Measurements from ENCODE around the gene BBS4.
"Not testable (repeated sequence)": the region's sequence is repeated elsewhere in the genome, so short reads cannot be mapped to it uniquely, and the experiment has no call there.

BBS4 gene, protein sequence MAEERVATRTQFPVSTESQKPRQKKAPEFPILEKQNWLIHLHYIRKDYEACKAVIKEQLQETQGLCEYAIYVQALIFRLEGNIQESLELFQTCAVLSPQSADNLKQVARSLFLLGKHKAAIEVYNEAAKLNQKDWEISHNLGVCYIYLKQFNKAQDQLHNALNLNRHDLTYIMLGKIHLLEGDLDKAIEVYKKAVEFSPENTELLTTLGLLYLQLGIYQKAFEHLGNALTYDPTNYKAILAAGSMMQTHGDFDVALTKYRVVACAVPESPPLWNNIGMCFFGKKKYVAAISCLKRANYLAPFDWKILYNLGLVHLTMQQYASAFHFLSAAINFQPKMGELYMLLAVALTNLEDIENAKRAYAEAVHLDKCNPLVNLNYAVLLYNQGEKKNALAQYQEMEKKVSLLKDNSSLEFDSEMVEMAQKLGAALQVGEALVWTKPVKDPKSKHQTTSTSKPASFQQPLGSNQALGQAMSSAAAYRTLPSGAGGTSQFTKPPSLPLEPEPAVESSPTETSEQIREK

DNA sequence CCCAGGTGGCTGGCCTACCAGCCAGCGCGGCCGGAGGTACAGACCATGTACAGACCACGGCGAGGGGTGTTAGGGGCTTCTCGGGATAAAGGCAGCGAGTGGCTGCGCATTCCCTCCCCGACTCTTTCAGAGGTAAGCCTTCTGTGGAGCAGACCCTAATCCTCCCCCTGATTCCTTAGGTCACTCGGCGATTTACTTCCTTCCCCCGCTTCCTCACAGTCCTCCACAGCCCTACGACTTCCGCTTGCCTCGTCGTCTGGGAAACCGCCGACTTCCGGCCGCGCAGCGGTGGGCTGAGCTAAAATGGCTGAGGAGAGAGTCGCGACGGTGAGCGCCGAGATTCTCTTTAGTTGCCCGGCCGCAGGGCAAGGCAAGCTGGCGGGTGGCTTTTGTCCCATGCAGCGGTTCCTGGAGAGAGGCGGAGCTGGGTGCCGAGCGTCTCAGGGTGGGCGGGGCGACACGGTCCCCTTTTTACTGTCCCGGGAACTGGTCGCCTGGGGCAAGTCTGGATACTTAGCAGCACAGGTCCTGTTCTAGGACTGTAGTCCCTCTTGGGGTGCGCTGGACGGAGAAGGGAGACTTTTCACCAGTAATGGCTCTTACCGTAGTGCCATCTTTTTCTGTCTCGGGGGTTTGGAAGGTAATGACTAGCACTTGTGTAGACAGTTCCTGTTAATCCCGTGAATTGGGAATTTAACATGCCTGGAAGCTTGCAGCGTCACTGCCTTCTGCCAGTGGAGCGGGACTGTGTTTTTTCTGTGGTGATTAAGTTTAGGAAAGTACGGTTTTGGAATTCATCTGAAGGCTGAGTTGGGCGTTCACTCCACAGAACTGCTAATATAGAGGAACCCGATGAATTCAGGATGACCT is at the start of gene BBS4, which contains the start of gene HIGD2B:
TSS of gene BBS4 (plus strand) at position 283 of the 870 bp plus-strand sequence. CDS start at position 304, 21 bp downstream.
TSS of gene HIGD2B (minus strand) at position 258 of the 870 bp plus-strand sequence. CDS start 9,808 bp downstream, outside the sequence.
- Histone ChIP-seq H3K9me3 (no peaks in the 10 kb centered on the region), H3K27me3 (no peaks in the 10 kb centered on the region), H3K27ac (peak within 1 kb of the TSS; percentile 82), H3K36me3 (no peaks in the 10 kb centered on the region), H3K4me3 (ENCODE audit: low read depth in 1 of 2, low read length in 1 of 2) (peak within 1 kb of the TSS; percentile 79 to 89), H3K4me1 (ENCODE audit: control insufficient read depth in 1 of 2, insufficient read depth in 1 of 2, low read depth in 1 of 2, low read length in 1 of 2) (peaks cover 13 to 15% of the 10 kb centered on the region in 2 experiments)
- TF ChIP-seq, protein P1, sequence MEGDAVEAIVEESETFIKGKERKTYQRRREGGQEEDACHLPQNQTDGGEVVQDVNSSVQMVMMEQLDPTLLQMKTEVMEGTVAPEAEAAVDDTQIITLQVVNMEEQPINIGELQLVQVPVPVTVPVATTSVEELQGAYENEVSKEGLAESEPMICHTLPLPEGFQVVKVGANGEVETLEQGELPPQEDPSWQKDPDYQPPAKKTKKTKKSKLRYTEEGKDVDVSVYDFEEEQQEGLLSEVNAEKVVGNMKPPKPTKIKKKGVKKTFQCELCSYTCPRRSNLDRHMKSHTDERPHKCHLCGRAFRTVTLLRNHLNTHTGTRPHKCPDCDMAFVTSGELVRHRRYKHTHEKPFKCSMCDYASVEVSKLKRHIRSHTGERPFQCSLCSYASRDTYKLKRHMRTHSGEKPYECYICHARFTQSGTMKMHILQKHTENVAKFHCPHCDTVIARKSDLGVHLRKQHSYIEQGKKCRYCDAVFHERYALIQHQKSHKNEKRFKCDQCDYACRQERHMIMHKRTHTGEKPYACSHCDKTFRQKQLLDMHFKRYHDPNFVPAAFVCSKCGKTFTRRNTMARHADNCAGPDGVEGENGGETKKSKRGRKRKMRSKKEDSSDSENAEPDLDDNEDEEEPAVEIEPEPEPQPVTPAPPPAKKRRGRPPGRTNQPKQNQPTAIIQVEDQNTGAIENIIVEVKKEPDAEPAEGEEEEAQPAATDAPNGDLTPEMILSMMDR (IDR thresholded peaks at IDR 0.05): peak; percentile 4

DNA sequence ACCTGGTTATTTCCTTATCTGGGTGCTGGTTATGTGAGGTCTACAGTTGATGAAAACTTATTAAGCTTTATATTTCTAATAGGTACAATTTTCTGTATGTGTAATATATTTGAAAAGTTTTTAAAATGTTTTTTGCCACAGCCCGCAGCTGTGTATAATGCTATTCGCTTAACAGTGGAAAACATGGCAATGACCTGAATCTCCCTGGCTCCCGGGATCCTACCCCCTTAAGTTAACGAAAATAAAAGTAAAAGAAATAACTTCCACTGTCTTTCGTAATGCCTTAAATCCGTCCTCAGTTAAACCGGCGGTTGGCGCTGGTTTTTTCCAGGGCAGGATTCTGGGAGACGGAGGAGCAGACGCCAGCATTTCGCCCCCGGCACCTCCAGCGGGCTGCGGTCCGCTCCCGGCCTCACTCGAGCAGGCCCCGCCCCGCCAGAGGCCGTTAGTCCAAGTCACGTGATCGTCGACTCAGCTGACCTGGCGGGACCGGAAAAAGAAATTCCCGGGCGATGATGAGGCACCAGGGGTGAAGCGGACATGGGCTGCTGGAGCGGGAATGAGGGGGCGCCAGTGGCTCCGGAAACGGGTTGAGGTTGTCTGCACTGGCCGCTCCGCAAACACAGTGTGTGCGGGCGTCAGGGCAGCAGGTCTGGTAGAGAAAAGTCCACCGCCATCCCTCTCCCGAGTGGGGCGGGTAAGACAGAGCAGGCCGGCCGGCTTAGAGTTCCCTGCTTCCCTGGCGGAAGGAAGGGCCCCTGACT is 49.3 kb upstream of the BBS4 start:
- H3K4me3 ChIP-seq (ENCODE audit: low read depth in 1 of 2, low read length in 1 of 2): peak overlapping the region in 1 of 2 experiments; percentile 38
- not testable (repeated sequence) for H3K27ac ChIP-seq; H3K27me3 ChIP-seq; H3K36me3 ChIP-seq; H3K4me1 ChIP-seq (ENCODE audit: control insufficient read depth in 1 of 2, insufficient read depth in 1 of 2, low read depth in 1 of 2, low read length in 1 of 2); H3K9me3 ChIP-seq

DNA sequence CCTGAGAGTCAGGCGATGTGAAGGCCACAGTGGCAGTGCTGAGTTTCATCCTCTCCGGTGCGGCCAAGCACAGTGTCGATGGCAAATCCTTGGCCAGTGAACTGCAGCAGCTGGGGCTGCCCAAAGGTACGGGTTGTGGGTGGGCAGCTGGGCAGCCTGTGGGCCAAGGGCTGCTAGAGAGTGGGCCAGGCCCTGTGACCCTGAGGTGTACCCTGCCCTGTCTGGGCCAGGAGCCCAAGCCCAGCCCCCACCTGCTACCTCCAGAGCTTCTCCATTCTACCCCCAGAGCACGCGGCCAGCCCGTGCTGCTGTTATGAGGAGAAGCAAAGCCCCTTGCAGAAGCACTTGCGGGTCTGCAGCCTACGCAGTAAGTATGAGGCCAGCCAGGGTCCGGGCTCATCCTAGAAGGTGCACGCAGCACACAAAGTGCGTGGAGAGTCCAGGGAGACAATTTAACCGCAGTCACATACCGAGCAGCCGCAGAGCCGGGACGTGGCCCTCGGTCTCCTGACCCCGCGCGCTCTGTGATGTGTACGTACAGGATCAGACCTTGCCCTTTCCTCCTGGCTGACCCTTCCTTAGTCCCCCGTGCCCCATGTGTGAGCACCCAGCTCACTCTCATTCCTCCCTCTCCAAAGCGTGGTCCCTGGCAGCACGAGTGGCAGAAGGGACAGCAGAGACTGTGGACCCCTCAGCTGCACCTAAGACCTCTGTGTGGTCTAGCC is 46.1 kb upstream of the BBS4 start:
- H3K27me3 ChIP-seq; H3K36me3 ChIP-seq; H3K4me3 ChIP-seq (ENCODE audit: low read depth in 1 of 2, low read length in 1 of 2); H3K4me1 ChIP-seq (ENCODE audit: control insufficient read depth in 1 of 2, insufficient read depth in 1 of 2, low read depth in 1 of 2, low read length in 1 of 2); H3K27ac ChIP-seq; H3K9me3 ChIP-seq: not testable (repeated sequence)

DNA sequence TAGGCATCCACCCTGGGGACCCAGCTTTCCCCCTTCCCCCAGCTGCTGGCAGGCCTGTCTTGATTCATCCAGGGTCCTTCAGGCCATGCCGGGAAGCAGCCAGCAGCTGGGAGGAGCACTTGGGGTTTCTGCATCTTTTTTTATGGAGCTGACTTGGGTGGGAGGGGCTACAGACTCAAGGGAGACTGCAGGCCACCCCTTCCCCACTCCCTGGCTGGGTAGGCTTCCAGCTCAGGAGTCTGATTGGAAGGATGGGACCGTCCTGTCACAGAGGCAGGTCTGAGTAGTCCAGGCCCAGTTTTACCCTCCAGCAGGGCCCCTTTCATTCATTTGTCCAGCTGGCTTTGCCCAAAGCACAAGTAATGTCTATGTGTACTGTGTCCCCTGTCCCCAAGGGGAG is 43.7 kb upstream of the BBS4 start:
- H3K9me3 ChIP-seq; H3K4me1 ChIP-seq (ENCODE audit: control insufficient read depth in 1 of 2, insufficient read depth in 1 of 2, low read depth in 1 of 2, low read length in 1 of 2); H3K27ac ChIP-seq; H3K36me3 ChIP-seq; H3K27me3 ChIP-seq; H3K4me3 ChIP-seq (ENCODE audit: low read depth in 1 of 2, low read length in 1 of 2): not testable (repeated sequence)

DNA sequence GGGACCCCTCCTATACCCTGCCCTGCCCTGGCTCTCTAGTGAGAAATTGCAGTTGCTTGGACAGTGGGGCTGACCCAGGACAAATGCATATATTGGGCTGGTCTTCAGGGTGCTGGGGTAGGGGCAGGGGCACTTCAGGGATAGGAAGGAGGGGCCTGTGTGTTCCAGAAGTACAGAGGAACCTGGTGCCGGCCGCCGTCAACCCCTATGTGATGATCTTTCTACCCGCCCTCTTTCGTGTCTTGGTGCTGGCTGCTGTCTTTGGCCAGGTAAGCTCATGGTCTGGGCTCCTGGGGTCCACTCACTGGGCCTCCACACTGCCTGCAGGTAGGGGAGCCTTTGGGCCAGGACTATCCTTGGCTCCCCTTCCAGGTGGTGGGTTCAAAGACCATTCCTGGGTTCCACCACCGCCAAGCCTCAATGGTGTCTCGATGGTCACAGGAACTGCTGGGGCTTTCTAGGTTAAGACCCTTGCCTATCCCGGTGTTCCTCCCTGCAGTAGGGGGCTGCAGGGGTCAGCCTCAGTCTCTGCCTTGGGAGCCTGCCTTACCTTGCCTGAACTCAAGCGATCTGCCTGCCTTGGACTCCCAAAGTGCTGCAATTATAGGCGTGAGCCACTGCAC is 37.3 kb upstream of the BBS4 start:
- H3K36me3 ChIP-seq; H3K27ac ChIP-seq; H3K4me1 ChIP-seq (ENCODE audit: control insufficient read depth in 1 of 2, insufficient read depth in 1 of 2, low read depth in 1 of 2, low read length in 1 of 2); H3K4me3 ChIP-seq (ENCODE audit: low read depth in 1 of 2, low read length in 1 of 2); H3K27me3 ChIP-seq; H3K9me3 ChIP-seq: not testable (repeated sequence)

DNA sequence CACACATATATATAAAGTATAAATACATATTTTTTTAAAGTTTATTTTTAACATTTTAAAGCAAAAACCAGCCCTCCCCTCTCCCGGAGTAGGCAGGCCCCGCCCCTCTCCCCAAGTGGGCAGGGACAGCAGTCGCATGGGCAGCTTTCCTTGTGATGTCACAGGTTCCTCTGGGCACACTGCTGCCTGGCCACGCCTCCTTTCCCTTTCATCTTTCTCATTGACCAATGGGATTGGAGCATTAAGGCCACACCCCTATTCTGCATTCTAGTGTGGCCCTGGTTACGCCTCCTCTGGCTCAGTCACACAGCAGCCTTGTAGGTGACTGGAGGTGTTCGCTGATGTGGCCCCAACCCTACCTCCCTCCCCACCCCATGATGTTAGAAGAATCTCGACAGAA is 31.6 kb upstream of the BBS4 start, which contains the start of gene GOLGA6B:
TSS of gene GOLGA6B (plus strand) at position 301 of the 400 bp plus-strand sequence. CDS start at position 342, 41 bp downstream.
- not testable (repeated sequence) for H3K27me3 ChIP-seq; H3K36me3 ChIP-seq; H3K9me3 ChIP-seq; H3K4me1 ChIP-seq (ENCODE audit: control insufficient read depth in 1 of 2, insufficient read depth in 1 of 2, low read depth in 1 of 2, low read length in 1 of 2); H3K27ac ChIP-seq; H3K4me3 ChIP-seq (ENCODE audit: low read depth in 1 of 2, low read length in 1 of 2)

DNA sequence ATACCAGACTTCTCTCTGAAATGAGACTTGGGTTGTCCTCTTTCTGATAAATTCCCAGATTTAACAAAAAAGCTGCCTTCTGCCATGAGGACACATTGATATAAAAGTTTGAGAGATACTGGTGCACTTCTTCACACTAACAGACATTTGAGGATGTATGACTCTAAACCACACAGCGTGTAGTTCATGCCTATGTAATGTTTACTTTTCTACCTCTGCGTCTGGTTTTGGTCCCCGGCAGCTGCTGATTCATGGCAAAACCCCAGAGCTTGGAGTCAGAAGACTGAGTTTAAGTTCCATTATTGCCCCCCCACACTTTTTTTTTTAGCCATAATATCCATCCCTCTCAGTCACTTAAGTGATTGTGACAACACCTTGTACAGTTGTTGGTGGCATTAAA is 30.0 kb upstream of the BBS4 start:
- not testable (repeated sequence) for H3K36me3 ChIP-seq; H3K27me3 ChIP-seq; H3K9me3 ChIP-seq; H3K27ac ChIP-seq; H3K4me3 ChIP-seq (ENCODE audit: low read depth in 1 of 2, low read length in 1 of 2); H3K4me1 ChIP-seq (ENCODE audit: control insufficient read depth in 1 of 2, insufficient read depth in 1 of 2, low read depth in 1 of 2, low read length in 1 of 2)

DNA sequence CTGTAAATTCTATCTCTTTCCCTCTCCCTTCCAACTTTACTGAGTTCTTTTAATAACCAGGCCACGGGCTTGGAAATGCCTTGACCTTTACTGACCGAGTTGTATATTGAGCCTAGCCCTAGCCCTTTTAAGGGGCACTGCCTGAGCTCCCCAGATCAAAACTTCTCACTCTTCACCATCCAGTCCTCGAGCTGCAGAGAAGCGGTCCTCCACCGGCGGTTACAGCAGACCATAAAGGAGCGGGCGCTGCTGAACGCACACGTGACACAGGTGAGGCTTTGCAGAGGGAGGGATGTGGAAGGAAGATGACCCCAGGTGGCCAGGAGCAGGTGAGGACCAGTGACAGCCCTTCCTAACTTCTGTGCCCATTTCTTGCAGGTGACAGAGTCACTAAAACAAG is 24.9 kb upstream of the BBS4 start:
- not testable (repeated sequence) for H3K4me1 ChIP-seq (ENCODE audit: control insufficient read depth in 1 of 2, insufficient read depth in 1 of 2, low read depth in 1 of 2, low read length in 1 of 2); H3K36me3 ChIP-seq; H3K4me3 ChIP-seq (ENCODE audit: low read depth in 1 of 2, low read length in 1 of 2); H3K9me3 ChIP-seq; H3K27me3 ChIP-seq; H3K27ac ChIP-seq

DNA sequence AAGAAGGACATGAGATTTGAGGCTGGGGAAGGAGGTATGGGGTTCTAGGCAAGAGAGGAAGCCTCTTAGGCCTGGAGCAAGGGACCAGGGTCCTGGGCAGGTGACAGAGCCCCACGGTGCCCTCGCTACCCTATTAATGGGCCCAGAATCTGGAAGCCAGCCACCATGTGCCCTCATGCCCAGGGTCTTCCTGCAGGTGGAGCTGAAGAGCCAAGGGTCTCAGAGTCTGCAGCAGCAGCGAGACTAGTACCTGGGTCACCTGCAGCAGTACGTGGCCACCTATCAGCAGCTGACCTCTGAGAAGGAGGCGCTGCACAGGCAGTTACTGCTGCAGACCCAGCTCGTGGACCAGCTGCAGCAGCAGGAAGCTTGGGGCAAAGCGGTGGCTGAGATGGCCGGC is 22.1 kb upstream of the BBS4 start:
- H3K4me3 ChIP-seq (ENCODE audit: low read depth in 1 of 2, low read length in 1 of 2); H3K4me1 ChIP-seq (ENCODE audit: control insufficient read depth in 1 of 2, insufficient read depth in 1 of 2, low read depth in 1 of 2, low read length in 1 of 2); H3K36me3 ChIP-seq; H3K27ac ChIP-seq; H3K27me3 ChIP-seq; H3K9me3 ChIP-seq: not testable (repeated sequence)

DNA sequence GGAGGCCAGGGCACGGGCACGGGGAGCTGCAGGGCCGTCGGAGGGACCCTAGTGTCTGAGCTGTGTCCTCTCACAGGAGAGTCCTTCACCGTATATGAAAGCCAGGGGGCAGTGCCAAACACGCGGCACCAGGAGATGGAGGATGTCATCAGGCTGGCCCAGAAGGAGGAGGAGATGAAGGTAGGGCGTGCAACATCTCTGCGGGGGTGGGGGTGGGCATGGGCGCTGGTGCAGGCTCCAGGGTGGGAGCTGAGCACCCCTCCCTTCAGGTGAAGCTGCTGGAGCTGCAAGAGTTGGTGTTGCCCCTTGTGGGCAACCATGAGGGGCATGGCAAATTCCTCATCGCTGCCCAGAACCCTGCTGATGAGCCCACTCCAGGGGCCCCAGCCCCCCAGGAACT is 20.3 kb upstream of the BBS4 start:
- not testable (repeated sequence) for H3K27ac ChIP-seq; H3K27me3 ChIP-seq; H3K36me3 ChIP-seq; H3K4me3 ChIP-seq (ENCODE audit: low read depth in 1 of 2, low read length in 1 of 2); H3K4me1 ChIP-seq (ENCODE audit: control insufficient read depth in 1 of 2, insufficient read depth in 1 of 2, low read depth in 1 of 2, low read length in 1 of 2); H3K9me3 ChIP-seq

DNA sequence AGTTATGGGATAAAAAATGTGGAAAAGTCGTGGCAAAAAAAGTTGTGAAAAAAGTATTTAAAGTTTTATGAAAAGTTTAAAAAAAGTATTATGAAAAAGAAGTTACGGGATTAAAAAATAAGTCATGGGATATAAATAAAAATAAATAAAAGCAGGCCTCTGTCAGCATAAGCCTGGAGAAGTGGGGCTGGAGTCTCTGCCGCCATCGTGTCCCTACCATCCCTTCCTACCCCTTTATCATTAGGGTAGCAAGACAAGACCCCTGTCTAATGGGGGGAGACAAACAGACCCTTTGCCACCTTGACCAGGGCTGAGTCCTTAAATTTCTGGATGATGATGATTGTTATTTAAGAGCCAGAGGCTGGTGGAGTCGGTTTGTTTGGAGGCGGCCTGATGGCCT is 16.2 kb upstream of the BBS4 start:
- not testable (repeated sequence) for H3K9me3 ChIP-seq; H3K36me3 ChIP-seq; H3K4me1 ChIP-seq (ENCODE audit: control insufficient read depth in 1 of 2, insufficient read depth in 1 of 2, low read depth in 1 of 2, low read length in 1 of 2); H3K27ac ChIP-seq; H3K4me3 ChIP-seq (ENCODE audit: low read depth in 1 of 2, low read length in 1 of 2)
- H3K27me3 ChIP-seq: peaks cover 34% of the 10 kb centered on the region

All from neutrophil (primary cell).